Measurements from ENCODE around the gene L1TD1. TPM values are rescaled to one million over a fixed set of nuclear protein-coding genes. Genes with fewer than 3 reads are reported as not detected.

Gene L1TD1
- total RNA-seq, 1 experiment from 2014 or later = 0.20 TPM

- POLR2A ChIA-PET = no interaction called here
- CTCF ChIA-PET = no interaction called here
- RAD21 ChIA-PET (ENCODE audit: low non-redundant PET in 1 of 2, low total read pairs in 2 of 2, uncharacterized antibody in 2 of 2, unreplicated experiment in 2 of 2) = no interaction called here
- H4K20me1 ChIP-seq (ENCODE audit: insufficient read depth) = no peaks in the 10 kb centered on the region
- H3K27ac ChIP-seq (ENCODE audit: low read depth, low read length) = no peak overlapping the region
- H3K9ac ChIP-seq (ENCODE audit: low read length) = no peak overlapping the region
- peak; percentile 40; the same call in 1 of the 2 replicates for TF ChIP-seq SP1 (IDR thresholded peaks at IDR 0.05; ENCODE audit: low read depth)
- TF ChIP-seq POLR2AphosphoS5 (IDR thresholded peaks at IDR 0.05; ENCODE audit: low read depth, low read length) = no peak
- peak; percentile 43; the same call in 1 of the 2 replicates for TF ChIP-seq FOSL1 (IDR thresholded peaks at IDR 0.05; ENCODE audit: low read depth)
- no peak for TF ChIP-seq SRF (IDR thresholded peaks at IDR 0.05; ENCODE audit: low read depth)
- no peak; the same call in 1 of the 2 replicates for TF ChIP-seq CBX3 (IDR thresholded peaks at IDR 0.05; ENCODE audit: low read depth)
- TF ChIP-seq, protein P1, sequence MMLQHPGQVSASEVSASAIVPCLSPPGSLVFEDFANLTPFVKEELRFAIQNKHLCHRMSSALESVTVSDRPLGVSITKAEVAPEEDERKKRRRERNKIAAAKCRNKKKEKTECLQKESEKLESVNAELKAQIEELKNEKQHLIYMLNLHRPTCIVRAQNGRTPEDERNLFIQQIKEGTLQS (IDR thresholded peaks at IDR 0.05) = no peak
- DNase-seq (ENCODE audit: low read depth, low spot score) (no peak), ATAC-seq (peak; percentile 25; the same call in 1 of the 2 replicates)
- no peaks in the 10 kb centered on the region for H3K27me3 ChIP-seq (ENCODE audit: insufficient read depth, low read length)
- H3K4me1 ChIP-seq (ENCODE audit: control insufficient read depth in 1 of 2, insufficient read depth in 2 of 2, low read length in 2 of 2) = peaks cover 16 to 48% of the 10 kb centered on the region in 2 experiments
- no peaks in the 10 kb centered on the region for H3K36me3 ChIP-seq (ENCODE audit: control insufficient read depth in 1 of 2, insufficient read depth in 2 of 2, low read length in 2 of 2)
- H2AFZ ChIP-seq (ENCODE audit: low read depth, low read length, poor library complexity, severe bottlenecking) = peak overlapping the region; percentile 93
- H3K9me3 ChIP-seq (ENCODE audit: control insufficient read depth in 1 of 2, insufficient read depth in 1 of 2, low read depth in 1 of 2, low read length in 2 of 2) = no peaks in the 10 kb centered on the region
- no peaks in the 10 kb centered on the region for H3K79me2 ChIP-seq (ENCODE audit: insufficient read depth, low read length)
- BruUV-seq (replicated peaks) = no TSS peak
- intact Hi-C loops (cut with micrococcal nuclease) = loop anchor here (5.0 kb wide), 1 partner anchor 47 kb away; no protein-coding TSS in a partner anchor
- H3K4me2 ChIP-seq (ENCODE audit: low read length) = peak overlapping the region; percentile 24; the same call in 1 of the 2 replicates
- H3K4me3 ChIP-seq (replicated peaks in 1 of 2; ENCODE audit: low read depth in 1 of 2, low read length in 2 of 2) = no peak overlapping the region
- H3K9me2 ChIP-seq (ENCODE audit: insufficient read depth) = no peaks in the 10 kb centered on the region
These were observed 40.0 kb downstream of the L1TD1 start for GRCh38 chr1:62234688-62235087.

- no peaks in the 10 kb centered on the region for H3K27me3 ChIP-seq (ENCODE audit: insufficient read depth, low read length)
- peaks cover 8 to 39% of the 10 kb centered on the region in 2 experiments for H3K4me1 ChIP-seq (ENCODE audit: control insufficient read depth in 1 of 2, insufficient read depth in 2 of 2, low read length in 2 of 2)
- DNase-seq (ENCODE audit: low read depth, low spot score) (no peak), ATAC-seq (no peak)
- H3K4me2 ChIP-seq (ENCODE audit: low read length) = no peak overlapping the region
- POLR2A ChIA-PET = no interaction called here
- H3K27ac ChIP-seq (ENCODE audit: low read depth, low read length) = no peak overlapping the region
- RAD21 ChIA-PET (ENCODE audit: low non-redundant PET in 1 of 2, low total read pairs in 2 of 2, uncharacterized antibody in 2 of 2, unreplicated experiment in 2 of 2) = no interaction called here
- no peaks in the 10 kb centered on the region for H3K9me2 ChIP-seq (ENCODE audit: insufficient read depth)
- H2AFZ ChIP-seq (ENCODE audit: low read depth, low read length, poor library complexity, severe bottlenecking) = no peak overlapping the region
- intact Hi-C loops (cut with micrococcal nuclease) = no loop called here
- H3K9me3 ChIP-seq (ENCODE audit: control insufficient read depth in 1 of 2, insufficient read depth in 1 of 2, low read depth in 1 of 2, low read length in 2 of 2) = no peaks in the 10 kb centered on the region
- H3K9ac ChIP-seq (ENCODE audit: low read length) = no peak overlapping the region
- CTCF ChIA-PET = no interaction called here
- no peaks in the 10 kb centered on the region for H3K79me2 ChIP-seq (ENCODE audit: insufficient read depth, low read length)
- no TSS peak for BruUV-seq (replicated peaks)
- H3K4me3 ChIP-seq (replicated peaks in 1 of 2; ENCODE audit: low read depth in 1 of 2, low read length in 2 of 2) = no peak overlapping the region
- no peaks in the 10 kb centered on the region for H4K20me1 ChIP-seq (ENCODE audit: insufficient read depth)
- H3K36me3 ChIP-seq (ENCODE audit: control insufficient read depth in 1 of 2, insufficient read depth in 2 of 2, low read length in 2 of 2) = no peaks in the 10 kb centered on the region
- TF ChIP-seq YY1 (IDR thresholded peaks at IDR 0.05; ENCODE audit: extremely low read depth, insufficient replicate concordance, low read depth, low read length) = no peak
- TF ChIP-seq MAX (IDR thresholded peaks at IDR 0.05) = no peak
- no peak for TF ChIP-seq EZH2 (IDR thresholded peaks at IDR 0.05)
- no peak for TF ChIP-seq EZH2phosphoT487 (IDR thresholded peaks at IDR 0.05; ENCODE audit: borderline replicate concordance)
- TF ChIP-seq JUND (IDR thresholded peaks at IDR 0.05) = no peak
- TF ChIP-seq POLR2A (IDR thresholded peaks at IDR 0.05; ENCODE audit: borderline replicate concordance, extremely low read depth, insufficient read depth, insufficient read length) = no peak
- TF ChIP-seq POLR2AphosphoS5 (IDR thresholded peaks at IDR 0.05; ENCODE audit: low read depth, low read length) = no peak
- no peak for TF ChIP-seq FOSL1 (IDR thresholded peaks at IDR 0.05; ENCODE audit: low read depth)
- TF ChIP-seq TCF7L2 (IDR thresholded peaks at IDR 0.05; ENCODE audit: borderline replicate concordance, extremely low read depth, insufficient read depth, insufficient read length) = no peak
- no peak for TF ChIP-seq SP1 (IDR thresholded peaks at IDR 0.05; ENCODE audit: low read depth)
- TF ChIP-seq, protein P2, sequence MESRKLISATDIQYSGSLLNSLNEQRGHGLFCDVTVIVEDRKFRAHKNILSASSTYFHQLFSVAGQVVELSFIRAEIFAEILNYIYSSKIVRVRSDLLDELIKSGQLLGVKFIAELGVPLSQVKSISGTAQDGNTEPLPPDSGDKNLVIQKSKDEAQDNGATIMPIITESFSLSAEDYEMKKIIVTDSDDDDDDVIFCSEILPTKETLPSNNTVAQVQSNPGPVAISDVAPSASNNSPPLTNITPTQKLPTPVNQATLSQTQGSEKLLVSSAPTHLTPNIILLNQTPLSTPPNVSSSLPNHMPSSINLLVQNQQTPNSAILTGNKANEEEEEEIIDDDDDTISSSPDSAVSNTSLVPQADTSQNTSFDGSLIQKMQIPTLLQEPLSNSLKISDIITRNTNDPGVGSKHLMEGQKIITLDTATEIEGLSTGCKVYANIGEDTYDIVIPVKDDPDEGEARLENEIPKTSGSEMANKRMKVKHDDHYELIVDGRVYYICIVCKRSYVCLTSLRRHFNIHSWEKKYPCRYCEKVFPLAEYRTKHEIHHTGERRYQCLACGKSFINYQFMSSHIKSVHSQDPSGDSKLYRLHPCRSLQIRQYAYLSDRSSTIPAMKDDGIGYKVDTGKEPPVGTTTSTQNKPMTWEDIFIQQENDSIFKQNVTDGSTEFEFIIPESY (IDR thresholded peaks at IDR 0.05; ENCODE audit: extremely low read depth, insufficient replicate concordance, low read length) = no peak
- TF ChIP-seq SIN3A (IDR thresholded peaks at IDR 0.05; ENCODE audit: low read depth) = no peak
- TF ChIP-seq ZNF274 (IDR thresholded peaks at IDR 0.05; ENCODE audit: low read depth, low read length) = no peak
- TF ChIP-seq ELF1 (IDR thresholded peaks at IDR 0.05; ENCODE audit: borderline replicate concordance, low read depth) = no peak
- TF ChIP-seq RAD21 (IDR thresholded peaks at IDR 0.05; ENCODE audit: low read depth) = no peak
- no peak for TF ChIP-seq EGR1 (IDR thresholded peaks at IDR 0.05; ENCODE audit: low read depth)
These were observed 40.9 kb downstream of the L1TD1 start for GRCh38 chr1:62235576-62235975.
